ENCODE results near the gene CDK18.
A peak's percentile ranks its signal among the peaks of the same experiment; 100 is the strongest.

CDK18 gene

DNA sequence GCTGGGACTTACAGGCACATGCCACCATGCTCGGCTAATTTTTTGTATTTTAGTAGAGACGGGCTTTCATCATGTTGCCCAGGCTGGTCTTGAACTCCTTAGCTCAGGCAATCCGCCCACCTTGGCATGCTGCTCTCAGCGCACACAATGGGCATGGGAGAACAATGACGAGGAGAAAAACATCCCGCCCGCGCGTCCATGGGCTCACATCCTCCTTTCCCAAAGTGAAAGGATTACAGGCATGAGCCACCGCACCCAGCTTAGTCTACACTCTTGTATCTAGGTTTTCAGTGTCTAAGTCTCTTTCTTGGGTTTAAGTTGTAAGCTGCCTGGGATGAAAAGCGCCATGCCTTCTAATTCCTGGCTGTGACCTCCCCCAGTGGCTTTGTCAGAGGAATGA is 37.9 kb downstream of the CDK18 start:
- no peak for DNase-seq

DNA sequence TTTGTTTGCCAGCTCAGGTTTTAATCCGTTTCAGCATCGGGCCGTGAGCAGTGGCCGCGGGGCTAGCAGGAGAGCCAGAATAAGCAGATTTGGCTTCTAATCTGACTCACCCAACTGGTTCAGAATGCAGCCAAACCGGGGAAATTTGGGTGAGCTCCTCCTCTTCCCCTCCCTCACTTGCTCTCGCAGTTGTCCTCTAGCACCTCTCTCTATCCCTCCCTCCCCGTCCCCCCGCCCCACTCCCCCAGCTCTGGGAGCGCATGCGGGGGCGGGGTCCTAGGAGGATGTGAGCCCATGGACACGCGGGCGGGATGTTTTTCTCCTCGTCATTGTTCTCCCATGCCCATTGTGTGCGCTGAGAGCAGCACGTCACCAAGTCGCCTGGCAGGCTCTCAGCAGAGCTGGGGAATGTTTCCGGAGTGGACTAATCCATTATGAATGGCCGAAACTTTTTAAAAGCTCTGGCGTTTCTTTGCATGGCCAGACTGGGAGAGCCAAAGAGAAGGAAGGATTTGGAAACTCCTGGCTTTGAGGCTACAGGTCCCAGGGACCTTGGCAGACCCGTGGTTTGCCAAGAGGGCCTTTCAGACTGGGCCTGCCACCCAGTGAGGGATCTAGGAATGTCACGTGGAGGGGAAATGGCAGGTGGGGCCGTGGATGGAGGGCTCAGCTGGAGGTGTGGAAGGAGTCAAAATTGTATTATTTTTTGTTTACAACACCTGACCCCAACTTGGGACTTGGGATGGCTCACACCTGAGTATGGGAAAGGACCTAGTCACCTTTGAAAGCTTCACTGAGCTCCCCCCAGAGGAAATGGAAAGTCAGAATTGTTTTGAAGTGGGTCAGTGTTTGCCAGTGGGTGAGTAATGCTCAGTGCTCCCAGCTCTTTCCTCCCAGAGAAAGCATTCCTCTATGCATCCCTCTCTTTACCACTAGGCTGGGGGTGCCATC is 39.2 kb downstream of the CDK18 start:
- peak; percentile 39 for DNase-seq

DNA sequence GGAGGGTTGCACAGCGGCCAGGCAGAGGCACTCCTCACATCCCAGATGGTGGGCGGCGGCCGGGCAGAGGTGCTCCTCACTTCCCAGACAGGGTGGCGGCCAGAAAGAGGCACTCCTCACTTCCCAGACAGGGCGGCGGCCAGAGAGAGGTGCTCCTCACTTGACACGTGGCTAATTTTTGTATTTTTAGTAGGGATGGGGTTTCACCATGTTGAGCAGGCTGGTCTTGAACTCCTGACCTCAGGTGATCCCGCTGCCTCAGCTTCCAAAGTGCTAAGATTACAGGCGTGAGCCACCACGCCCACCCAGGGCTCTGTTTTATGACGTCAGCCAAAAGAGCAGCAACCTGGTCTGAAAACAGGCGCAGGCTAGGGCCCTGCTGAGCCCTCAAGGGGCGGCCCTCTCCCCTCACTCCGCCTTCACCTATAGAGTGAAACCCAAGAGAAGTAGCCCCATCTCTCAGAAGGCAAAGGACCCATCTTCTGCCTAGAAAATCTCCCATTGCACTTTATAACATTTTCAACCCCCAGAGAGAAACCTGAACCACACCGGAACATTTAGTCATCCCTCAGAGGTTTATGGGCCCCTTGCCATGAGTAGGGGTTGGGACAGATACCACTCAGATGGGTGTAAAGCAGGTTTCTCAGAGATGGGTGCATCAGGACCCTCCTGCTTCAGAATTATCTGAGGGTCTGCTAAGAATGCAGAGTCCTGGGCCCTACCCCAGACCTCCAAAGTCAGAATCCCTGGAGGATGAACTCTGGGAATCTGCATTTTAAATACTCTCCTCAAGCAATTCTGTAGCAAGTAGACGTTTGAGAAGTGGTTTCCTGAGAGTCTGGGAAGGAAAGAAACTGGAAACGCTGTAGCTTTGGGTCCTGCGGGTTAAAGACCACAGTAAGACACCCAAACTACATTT is 40.8 kb downstream of the CDK18 start:
- DNase-seq: no peak

DNA sequence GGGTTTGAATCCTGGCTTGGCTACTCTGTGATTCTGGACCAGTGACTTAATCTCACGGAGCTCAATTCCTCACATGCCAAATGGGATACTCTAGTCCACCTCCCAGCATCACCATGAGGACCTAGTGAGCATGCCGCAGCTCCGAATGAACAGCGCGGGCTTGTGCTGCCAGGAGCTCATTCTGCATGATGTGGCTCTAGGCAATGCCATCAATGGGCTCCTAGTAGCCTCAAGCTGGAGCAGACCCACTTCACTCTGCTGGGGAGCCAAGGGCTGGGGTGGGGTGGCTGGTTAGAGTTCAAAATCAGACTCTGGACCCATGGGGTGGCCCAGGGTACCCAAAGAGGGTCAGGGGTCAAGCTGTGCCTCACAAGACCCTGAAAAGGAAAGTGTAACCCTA is 41.5 kb downstream of the CDK18 start:
- no peak for DNase-seq

DNA sequence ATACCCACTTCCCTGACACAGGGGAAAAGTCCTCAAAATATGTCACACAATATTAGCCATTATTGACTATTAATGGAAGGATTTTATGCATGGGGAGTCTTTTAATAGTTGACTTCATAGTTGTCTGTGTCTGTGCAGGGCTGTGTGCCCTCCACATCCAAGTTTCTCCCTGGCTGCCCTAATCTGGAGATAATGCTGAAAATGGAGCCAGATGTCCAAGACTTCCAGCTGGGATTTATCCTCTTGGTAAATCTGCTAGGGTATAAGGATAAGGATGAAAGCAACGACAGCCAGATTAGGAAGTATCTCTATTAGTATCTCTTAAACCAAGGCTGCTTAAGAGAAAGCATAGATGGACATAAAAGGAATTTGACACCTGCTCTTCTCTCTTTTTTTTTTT is 42.1 kb downstream of the CDK18 start:
- no peak for DNase-seq

DNA sequence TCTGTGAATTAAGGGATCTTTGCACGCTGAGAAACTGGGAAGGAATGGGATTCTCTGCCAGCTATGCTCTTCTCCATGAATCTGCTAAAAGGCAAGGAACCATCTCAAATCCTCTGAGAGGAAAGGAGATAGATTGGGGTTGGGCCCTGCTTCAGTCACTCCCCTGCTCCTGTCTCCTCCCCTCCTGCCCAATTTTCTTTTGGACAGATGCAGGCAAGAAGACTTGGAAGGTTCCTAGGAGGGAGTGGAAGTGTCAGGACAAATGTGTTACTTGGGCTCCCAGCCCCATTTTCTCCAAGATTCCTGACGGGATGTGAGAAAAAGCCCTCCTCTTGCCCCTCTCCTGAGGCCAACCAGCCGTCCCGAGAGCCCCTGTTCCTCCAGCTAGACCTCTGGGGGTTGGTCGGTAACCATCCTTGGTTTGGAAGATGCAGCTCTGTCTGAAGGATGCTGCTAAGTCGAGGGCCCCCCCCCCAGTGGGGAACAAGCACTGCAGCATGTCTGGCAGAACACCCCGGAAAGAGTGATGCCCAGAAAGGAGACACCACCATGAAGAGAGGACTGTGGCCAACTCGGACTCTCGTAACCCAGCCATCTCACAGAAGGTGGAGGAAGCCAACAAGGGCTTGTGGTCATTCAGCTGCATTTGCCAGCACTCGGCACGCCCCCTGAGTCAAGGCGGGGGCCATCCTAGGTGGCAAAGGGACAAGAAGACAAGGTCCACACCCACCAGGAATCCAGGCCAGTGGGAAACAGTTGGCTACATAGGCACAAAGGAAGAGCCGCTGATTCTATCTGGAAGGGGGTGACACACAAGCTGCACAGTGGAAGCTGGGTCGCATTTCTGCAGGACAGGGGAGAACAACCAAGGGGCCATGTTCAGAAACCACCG is 43.7 kb downstream of the CDK18 start:
- DNase-seq: no peak

DNA sequence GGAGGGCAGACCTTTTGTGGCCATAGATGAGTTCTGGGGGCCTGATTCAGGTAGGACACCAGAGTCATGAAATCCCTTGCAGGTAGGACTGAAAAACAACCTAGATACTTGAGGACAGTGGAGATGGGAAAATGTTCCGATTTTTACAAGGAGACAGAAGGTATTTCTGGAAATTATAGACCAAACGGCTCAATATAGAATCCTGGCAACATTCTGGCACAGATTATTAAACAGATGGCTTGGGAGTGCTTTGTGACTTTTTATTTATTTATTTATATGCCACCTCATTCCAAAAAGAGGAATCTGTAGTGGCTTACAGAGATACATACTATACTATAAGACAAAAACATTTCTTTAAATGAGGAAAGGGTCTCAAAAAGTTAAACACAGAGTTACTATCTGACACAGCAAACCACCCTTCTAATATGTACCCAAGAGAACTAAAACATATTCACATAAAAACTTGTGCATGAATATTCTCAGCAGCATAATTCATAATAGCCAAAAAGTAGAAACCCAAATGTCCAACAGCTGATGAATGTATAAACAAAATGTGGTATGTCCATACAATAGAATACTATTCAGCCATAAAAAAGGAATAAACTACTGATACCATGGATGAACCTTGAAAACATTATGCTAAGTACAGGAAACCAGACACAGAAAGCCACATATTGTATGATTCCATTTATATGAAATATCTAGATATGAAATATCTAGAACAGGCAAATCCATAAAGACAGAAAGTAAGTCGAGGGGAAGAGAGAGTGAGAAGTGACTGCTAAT is 49.8 kb downstream of the CDK18 start:
- no peak for DNase-seq

DNA sequence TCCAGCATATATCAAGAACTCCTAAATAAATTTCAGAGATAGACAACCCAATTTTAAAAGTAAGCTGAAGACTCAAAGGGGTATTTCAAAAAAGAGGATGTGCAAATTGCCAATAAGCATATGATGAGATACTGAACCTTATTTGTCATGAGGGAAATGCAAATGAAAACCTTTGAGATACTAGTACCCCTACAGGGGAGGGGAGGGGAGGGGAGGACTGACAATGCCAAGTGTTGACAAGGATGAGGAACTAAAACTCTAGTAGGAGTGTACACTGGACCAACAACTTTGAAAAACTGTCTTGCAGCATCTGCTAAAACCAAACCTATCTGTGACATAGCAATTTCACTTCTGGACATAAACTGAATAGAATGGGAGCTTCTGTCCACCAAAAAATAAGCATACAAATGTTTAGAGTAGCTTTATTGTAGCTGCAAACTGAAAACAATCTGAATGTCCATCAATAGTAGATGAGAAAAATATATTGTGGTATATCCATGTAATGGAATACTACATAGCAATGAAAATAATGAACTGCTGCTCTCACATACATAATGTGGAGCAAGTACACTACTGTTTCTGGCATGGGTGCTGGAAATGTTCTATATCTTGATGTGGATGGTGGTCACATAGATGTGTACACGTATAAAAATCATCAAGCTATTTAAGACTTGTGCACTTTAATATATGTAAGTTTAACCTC is 57.2 kb downstream of the CDK18 start:
- no peak for DNase-seq

DNA sequence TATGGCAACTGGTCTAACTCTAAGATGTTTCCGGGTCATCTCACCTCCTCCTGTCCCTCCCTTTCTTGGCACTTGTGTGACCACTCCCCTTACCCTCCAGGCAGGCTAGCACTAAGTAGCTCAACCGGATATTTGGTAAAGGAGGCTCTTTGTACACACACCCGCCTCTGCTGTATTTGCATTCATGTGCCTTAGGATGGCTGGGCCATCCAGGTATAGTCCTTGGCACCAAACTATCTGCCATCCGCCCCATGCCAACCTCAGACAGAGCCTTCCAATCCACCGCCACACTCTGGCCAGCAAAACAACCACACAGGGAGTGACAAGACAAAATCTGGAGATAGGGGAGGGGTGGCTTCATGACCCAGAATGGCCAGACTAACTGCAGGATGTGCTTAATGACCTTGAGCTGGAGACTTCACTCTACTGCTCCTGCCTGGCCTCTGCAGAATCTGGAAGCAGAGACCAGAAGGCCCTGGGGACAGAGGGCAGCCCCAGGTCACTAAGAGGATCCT is 59.5 kb downstream of the CDK18 start:
- no peak for DNase-seq

DNA sequence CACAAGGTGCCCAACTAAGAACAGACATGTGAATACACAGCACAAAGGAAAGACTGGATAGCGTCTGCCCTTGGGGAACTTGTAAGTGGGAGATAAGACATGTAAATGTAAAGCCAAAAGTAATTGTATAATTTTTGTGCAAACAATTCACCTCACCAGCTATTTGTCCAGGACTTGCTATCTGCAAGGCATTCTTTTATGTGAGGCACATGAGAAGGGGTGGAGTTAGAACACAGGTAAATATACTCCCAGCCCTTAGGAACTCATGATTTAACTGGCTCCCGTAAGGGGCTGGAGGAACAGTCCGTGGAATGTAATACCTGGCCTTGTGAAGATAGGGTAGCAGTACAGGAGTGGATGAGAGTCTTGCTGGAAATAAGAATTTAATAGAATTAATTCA is 61.3 kb downstream of the CDK18 start:
- no peak for DNase-seq

DNA sequence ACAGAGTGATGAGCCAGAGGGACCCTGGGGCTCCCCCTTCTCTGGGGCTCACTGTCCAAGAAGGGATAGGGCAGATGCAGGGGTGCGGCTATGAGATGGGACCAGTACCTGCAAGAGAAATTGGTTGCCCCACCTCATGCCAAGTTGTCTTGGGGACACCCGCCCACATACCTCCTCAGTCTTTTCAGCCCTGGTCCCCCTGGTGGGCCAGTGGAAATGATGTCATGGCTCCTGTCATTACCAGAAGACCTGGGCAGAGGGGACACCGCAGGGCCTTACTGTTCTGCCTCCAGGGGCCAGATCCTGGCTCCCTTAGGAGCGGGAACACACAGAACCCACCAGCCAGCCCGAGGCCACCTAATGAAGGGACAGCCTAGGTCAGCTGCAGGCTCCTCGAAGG is 63.2 kb downstream of the CDK18 start:
- DNase-seq: no peak

DNA sequence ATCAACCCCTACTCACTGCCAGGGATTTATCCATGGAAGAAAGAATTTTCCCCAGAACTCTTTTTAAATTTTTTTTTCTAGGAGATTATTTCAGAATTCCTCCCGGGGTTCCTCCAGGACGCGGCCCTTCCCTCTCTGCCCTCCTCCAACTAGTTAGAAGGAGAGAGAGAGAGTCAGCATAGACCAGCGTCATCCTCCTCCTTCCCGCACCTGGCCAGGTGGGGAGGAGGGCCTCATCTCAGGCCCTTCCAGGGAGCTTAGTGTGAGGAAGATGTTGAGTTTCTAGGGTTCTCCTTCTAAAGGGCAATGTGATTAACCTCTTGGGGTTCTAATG is 63.6 kb downstream of the CDK18 start:
- no peak for DNase-seq

DNA sequence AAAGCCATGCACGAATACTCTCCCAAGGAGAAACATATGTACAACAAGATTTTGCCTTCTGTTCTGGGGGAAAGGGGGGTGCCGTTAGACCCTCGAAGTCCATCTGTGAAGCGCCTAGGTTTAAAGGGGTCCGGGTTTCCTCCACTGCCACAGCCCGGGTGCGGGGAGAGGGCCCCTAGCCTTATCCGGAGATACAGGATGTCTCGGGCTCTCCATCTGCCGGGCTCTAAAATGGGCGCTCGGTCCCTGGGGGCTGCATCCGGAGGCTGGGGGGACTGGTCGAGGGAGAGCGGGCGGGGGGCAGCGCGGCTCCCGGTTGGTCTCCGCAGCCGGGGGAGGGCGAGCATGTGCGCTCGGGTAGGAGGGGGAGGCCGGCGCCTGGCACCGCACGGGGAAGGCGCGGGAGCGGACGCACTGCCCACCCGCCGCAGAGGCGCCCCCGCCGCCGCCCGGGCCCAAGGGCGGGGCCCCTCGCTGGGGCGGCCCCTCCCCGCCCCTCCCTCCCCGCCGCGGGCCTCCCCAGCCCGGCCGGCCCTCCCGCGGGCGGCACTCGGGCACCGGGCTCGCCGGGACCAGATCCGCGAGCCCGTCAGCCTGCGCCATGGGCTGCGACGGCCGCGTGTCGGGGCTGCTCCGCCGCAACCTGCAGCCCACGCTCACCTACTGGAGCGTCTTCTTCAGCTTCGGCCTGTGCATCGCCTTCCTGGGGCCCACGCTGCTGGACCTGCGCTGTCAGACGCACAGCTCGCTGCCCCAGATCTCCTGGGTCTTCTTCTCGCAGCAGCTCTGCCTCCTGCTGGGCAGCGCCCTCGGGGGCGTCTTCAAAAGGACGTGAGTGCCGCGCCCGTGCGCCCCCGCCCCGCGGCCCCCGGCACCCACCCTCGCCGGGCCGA is 64.2 kb downstream of the CDK18 start:
- no peak for DNase-seq

DNA sequence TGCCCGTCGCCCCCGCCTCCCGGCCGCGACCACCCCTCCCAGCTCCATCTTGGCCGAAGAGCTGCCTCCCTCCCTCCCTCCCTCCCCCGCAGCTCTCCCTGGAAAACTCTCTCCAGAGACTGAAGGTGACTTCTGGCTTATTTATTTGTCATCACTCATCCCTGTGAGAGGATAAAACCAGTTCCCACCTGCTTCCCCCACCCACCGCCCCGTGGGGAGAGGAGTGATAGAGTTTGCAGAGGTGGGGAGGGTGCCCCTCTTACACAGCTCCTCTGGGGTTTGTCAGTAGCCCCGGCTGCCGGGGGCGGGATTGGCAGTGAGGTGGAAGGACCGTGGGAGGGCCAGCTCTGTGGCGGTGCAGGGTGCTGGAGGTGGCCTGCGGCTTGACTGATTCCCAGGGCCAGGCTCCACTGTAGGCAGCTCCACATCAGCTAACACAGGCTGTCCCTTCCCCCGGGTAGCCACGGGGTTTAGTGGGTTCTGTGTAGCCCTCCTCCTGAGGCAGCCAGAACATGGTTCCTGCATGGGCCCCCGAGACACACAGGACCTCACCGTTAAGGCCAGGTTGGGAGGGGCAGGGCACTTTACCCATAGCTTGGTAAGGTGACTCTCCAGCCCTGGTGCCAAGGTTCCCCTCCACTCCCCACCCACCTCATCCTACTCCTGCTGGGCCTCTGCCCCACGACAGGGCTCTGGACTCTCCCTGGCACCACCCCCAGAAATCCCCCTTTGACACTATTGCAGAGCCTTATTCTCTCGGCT is 65.1 kb downstream of the CDK18 start:
- no peak for DNase-seq

DNA sequence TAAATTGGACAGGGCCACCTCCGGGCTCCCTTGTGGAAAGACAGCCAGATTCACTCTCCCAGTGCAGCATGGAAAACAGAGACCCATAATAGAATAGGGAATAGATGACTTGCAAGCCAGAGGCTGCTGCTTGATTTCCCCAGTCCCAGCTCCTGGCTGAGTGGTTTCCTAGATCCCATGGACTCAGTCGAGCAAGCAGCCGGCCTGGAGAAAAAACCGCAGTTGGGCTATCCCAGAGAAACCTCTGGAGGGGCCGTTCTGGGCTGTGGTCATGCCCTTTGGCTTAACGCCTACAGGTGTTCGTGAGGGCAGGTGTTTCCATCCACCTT is 65.7 kb downstream of the CDK18 start:
- no peak for DNase-seq

DNA sequence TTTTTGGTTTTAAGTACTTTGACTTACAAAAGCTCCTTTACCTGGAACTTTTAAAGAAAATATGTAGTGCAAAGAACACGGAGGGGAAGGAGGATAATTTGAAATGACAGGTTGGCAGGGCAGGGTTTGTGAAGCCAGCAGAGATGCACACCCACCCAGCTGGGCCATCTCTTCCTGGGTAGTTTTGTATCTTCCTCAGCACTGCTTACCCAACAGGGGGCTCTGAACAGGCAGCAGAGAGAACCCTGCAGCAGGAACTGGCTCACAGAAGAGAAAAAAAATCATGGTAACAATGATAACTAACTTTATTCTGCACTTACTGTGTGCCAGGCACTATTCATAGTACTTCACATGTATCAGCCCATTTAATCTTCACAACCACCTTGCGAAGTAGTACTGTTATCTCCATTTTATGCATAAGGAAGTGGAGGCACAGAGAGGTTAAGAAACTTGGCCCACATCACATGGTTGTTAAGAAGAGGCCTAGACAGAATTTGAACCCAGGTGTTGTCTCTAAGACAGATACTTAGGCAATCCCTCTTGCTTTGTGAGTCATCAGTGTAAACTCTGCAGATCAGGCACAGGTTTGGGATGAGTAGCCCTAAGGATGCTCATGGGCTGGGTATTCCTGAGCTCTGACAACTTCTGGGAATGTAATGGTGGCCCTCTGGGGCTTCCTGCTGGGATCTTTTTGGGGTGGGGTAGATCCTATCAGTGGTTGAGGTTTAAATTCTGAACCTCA is 66.5 kb downstream of the CDK18 start:
- no peak for DNase-seq

DNA sequence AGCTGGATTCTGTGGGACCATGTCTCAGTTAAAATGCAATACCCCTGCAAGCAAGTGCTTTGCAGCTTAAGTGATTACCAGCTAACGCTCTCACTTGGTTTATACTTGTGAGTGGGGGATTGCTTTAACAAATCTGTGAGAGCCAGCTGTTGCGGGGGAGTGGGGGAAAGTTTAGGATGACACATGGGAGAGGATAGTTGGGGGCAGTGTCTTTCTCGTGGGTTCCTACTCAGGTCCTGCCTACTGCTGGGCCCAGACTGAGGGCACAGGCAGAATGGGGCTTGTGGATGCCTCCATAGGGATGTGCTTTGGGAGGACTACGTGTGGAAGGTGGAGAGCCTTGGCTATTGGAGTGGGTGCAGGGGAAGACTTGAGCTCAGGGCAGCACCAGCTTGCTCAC is 67.3 kb downstream of the CDK18 start:
- DNase-seq: no peak

DNA sequence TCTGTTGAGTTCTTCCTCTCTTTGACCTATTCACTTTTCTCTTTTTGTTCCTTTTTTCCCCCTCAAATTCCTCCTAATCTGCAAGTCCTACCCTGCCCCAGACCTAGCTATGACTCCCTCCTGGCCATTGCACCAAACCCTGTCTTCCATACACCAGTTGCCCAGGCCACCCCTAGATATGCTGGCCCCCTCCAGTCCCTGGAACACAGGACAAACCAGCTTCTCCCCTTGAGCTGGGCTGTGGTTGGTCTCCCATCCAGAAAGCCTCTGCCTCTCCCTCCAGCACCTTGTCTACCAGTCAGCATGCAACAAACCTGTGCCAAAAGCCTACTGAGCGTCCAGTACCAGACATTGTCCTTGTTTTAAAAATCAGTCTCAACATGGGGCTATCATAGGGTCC is 68.0 kb downstream of the CDK18 start:
- no peak for DNase-seq

Measured in stimulated activated CD4-positive, alpha-beta T cell treated with anti-CD3 and anti-CD28 coated beads, Interleukin-1b, Interleukin-23, amount 100 ng/mL, for 48 hours (primary cell).